Measurements from ENCODE around the gene C22orf31.

GRCh38 chr22:29106839-29107238 lies 45.2 kb upstream of the C22orf31 start:
- TF ChIP-seq, protein P1, sequence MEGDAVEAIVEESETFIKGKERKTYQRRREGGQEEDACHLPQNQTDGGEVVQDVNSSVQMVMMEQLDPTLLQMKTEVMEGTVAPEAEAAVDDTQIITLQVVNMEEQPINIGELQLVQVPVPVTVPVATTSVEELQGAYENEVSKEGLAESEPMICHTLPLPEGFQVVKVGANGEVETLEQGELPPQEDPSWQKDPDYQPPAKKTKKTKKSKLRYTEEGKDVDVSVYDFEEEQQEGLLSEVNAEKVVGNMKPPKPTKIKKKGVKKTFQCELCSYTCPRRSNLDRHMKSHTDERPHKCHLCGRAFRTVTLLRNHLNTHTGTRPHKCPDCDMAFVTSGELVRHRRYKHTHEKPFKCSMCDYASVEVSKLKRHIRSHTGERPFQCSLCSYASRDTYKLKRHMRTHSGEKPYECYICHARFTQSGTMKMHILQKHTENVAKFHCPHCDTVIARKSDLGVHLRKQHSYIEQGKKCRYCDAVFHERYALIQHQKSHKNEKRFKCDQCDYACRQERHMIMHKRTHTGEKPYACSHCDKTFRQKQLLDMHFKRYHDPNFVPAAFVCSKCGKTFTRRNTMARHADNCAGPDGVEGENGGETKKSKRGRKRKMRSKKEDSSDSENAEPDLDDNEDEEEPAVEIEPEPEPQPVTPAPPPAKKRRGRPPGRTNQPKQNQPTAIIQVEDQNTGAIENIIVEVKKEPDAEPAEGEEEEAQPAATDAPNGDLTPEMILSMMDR (IDR thresholded peaks at IDR 0.05) = no peak
- no peak for TF ChIP-seq ZFX (IDR thresholded peaks at IDR 0.05; ENCODE audit: borderline replicate concordance)
